ENCODE measurements around the gene LCN15.

- TF ChIP-seq, protein P1, sequence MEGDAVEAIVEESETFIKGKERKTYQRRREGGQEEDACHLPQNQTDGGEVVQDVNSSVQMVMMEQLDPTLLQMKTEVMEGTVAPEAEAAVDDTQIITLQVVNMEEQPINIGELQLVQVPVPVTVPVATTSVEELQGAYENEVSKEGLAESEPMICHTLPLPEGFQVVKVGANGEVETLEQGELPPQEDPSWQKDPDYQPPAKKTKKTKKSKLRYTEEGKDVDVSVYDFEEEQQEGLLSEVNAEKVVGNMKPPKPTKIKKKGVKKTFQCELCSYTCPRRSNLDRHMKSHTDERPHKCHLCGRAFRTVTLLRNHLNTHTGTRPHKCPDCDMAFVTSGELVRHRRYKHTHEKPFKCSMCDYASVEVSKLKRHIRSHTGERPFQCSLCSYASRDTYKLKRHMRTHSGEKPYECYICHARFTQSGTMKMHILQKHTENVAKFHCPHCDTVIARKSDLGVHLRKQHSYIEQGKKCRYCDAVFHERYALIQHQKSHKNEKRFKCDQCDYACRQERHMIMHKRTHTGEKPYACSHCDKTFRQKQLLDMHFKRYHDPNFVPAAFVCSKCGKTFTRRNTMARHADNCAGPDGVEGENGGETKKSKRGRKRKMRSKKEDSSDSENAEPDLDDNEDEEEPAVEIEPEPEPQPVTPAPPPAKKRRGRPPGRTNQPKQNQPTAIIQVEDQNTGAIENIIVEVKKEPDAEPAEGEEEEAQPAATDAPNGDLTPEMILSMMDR (IDR thresholded peaks at IDR 0.05) = no peak
- no peak for TF ChIP-seq POLR2AphosphoS5 (IDR thresholded peaks at IDR 0.05)
These were observed 10.2 kb upstream of the LCN15 start for GRCh38 chr9:136774416-136775045.

Measured in gastroesophageal sphincter (tissue), 3 donors.